Small intestine (tissue), 7 donors: ENCODE data around the gene IFRD2. TPM values are rescaled to one million over a fixed set of nuclear protein-coding genes. Genes with fewer than 3 reads are reported as not detected.

Experiments
- DNase-seq, 2 donors: peaks; one replicate each; pipeline versions ENCODE4 v3.0.0 to v3.0.0-alpha.2; 2013
- FAIRE-seq: peaks from 2 replicates; lab custom pipeline; 2012; peaks lifted over from hg19 to GRCh38; lab: Jason Lieb, UNC
- H3K27ac ChIP-seq, 3 donors: one replicate each; pipeline ENCODE4 v1.5.1; 2013; ENCODE audit warnings: low read length in 2 of 3, mild to moderate bottlenecking in 2 of 3, control low read depth in 1 of 3, inconsistent platforms in 1 of 3, low read depth in 1 of 3, moderate library complexity in 1 of 3
- H3K27me3 ChIP-seq, 3 donors: one replicate each; pipeline ENCODE4 v1.6.1; 2013; ENCODE audit warnings: low read length in 3 of 3, inconsistent platforms in 1 of 3; ENCODE audit not compliant: control insufficient read depth in 3 of 3, insufficient read depth in 3 of 3
- H3K36me3 ChIP-seq, 3 donors: one replicate each; pipeline ENCODE4 v1.6.1; 2013; ENCODE audit warnings: low read length in 3 of 3, inconsistent platforms in 1 of 3, low read depth in 1 of 3, mild to moderate bottlenecking in 1 of 3, moderate library complexity in 1 of 3; ENCODE audit not compliant: control insufficient read depth in 3 of 3, insufficient read depth in 2 of 3
- H3K4me1 ChIP-seq, 3 donors: one replicate each; pipeline ENCODE4 v1.6.1; 2013; ENCODE audit warnings: low read length in 2 of 3, inconsistent platforms in 1 of 3, low read depth in 1 of 3, mild to moderate bottlenecking in 1 of 3, moderate library complexity in 1 of 3; ENCODE audit not compliant: control insufficient read depth in 3 of 3, insufficient read depth in 2 of 3
- H3K4me3 ChIP-seq, 3 donors: one replicate each; pipeline ENCODE4 v1.5.1; 2013; ENCODE audit warnings: low read length in 3 of 3, control low read depth in 1 of 3, inconsistent platforms in 1 of 3, low read depth in 1 of 3, mild to moderate bottlenecking in 1 of 3, moderate library complexity in 1 of 3
- H3K9me3 ChIP-seq, 2 donors: one replicate each; pipeline ENCODE4 v1.6.1; 2013; ENCODE audit warnings: low read depth in 1 of 2, low read length in 1 of 2; ENCODE audit not compliant: control insufficient read depth in 2 of 2, insufficient read depth in 1 of 2
- WGBS, 3 donors: extraction: QIAGEN DNeasy Blood & Tissue Kit; methylation state at CpG; one replicate each; pipeline ENCODE4 v1.1.7; 2013; 5-methylcytosine and 5-hydroxymethylcytosine counted together
- polyA plus RNA-seq, 4 donors: library from polyadenylated mRNA; stranded (reverse) in 3 of 4; unstranded in 1 of 4; fragments of 200-250 nt in 3 of 4; fragments of 120-200 nt in 1 of 4; gene quantifications; one replicate each; pipeline versions ENCODE4 v1.2.1 to v1.2.3, GENCODE V29; 2013
- donor health status: healthy with polysubstance abuse.
- donor health status: control.
- donor health status: control.
- donor health status: Bipolar disorder and iron deficiency.
- donor health status: healthy.

The IFRD2 gene
- polyA plus RNA-seq, 4 donors, result 46.3 to 93.4 (median 71.0) TPM

DNA sequence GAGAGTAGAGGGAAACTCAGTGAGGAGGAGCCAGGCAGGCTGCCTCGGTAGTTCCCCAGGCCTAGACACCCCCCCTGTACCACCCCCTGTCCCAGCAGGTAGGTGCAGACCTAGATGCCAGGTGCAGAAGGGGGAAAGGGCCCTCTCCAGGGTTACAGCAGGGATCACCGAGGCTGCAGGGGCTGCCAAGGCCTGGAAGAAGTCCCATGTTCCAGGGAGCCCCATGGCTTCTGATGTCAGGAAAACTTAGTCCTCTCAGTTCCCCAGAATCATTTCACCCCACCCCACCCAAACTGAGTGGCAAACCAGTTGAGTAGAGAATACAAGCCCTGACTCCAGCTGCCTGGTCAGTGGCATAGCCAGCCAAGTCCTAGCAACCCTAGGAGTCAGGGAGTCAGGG is 30.7 kb downstream of the IFRD2 start:
- WGBS, 3 donors, result 48 to 77% (median 55%) methylated on average over 2 of the region's 2 CpGs
- H3K4me1 ChIP-seq, result peaks cover 4 to 54% (median 4%) of the 10 kb centered on the region in 3 donors

DNA sequence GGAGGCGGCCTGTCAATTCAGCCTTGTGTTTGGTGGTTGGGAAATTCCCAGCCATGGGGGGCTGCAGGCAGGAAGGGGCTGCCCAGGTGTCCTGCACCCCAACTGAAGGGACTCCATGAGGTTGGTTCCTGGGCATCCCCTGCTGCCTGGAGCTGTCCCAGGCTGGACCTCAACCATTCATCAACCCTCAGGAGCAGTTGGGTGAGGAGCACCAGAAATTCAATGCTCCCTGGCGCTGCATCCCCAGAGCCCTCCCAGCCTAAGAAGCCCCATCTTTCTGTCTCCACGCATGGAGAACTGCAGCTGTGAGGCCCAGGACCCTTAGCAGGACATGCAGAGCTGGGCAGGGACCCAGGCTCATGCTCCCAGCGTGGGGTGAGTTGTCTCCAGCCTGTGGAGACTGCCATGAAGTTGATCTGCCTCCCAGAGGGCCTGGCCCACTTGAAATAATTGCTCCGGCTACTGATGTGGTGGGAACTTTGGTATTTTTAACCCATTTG is 31.2 kb downstream of the IFRD2 start:
- FAIRE-seq, result no peak
- peaks cover 0 to 14% of the 10 kb centered on the region in 2 donors for H3K9me3 ChIP-seq
- no peaks in the 10 kb centered on the region for H3K27me3 ChIP-seq
- peak overlapping the region in 2 of 3 donors; percentile 89 to 92 for H3K27ac ChIP-seq
- 66 to 86% (median 85%) methylated on average over 5 of the region's 5 CpGs for WGBS, 3 donors
- peak overlapping the region in 1 of 3 donors; percentile 68 for H3K4me3 ChIP-seq
- DNase-seq, result no peak
- peaks cover 4 to 49% (median 4%) of the 10 kb centered on the region in 3 donors for H3K4me1 ChIP-seq
- H3K36me3 ChIP-seq, result peaks cover 4 to 54% (median 10%) of the 10 kb centered on the region in 3 donors

More for the DNA sequence above, 30.7 kb downstream of the IFRD2 start:
- H3K4me3 ChIP-seq, result no peak overlapping the region
- H3K27me3 ChIP-seq, result no peaks in the 10 kb centered on the region
- peaks cover 4 to 49% (median 7%) of the 10 kb centered on the region in 3 donors for H3K36me3 ChIP-seq
- peak overlapping the region in 2 of 3 donors; percentile 89 to 92 for H3K27ac ChIP-seq
- H3K9me3 ChIP-seq, result peaks cover 0 to 13% of the 10 kb centered on the region in 2 donors
- DNase-seq (no peak), FAIRE-seq (no peak)

DNA sequence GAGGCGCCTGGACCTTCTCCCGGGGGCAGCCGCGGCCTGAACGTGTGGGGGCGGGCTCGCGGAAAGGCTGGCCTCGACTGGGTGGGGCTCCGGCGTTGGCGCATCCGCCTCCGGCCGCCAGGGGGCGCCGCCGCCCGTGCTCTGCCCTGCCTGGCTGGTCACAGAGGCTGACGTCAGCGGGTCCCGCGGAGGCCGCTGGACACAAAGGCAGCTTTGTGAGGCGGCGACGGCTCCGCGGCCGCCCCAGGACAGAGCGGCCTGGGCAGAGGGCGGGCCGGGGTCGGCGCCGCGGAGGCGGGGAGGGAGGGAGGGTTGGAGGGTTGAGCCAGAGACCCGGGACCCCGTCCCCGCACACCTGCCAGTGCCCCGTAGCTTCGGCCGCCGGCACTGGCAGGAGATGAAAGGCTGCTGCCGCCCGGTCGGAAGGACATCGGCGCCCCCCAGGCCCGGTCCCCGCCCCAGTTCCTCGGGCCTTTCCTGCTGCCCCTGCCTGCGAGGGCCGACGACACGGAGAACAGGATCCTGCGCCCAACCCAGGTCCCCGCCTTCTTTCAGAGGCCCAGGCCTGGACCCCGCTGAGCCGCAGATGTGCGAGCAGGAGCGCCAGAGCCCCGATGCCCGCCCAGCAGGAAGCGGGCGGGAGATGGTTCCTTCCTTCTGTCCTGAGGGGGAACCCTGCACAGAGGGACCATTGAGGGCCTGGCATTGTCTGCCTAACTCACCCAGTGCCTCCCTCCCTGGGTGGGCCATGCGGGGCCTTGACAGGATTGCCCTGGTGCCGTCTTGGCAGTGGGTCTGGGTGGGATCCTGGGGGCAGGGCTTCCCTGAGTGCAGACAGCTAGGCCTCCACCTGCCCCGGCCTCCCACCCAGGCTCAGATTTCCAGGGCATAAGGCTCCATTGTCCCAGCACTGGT is 31.9 kb downstream of the IFRD2 start:
- 3 to 4% (median 4%) methylated on average over 37 to 70 of the region's 70 CpGs for WGBS, 3 donors
- peak; percentile 87 to 98 for DNase-seq
- peaks cover 4 to 42% (median 4%) of the 10 kb centered on the region in 3 donors for H3K4me1 ChIP-seq
- H3K9me3 ChIP-seq, result peaks cover 0 to 14% of the 10 kb centered on the region in 2 donors
- no peak for FAIRE-seq
- no peaks in the 10 kb centered on the region for H3K27me3 ChIP-seq
- peak overlapping the region; percentile 45 to 68 (median 51) for H3K4me3 ChIP-seq
- H3K27ac ChIP-seq, result peak overlapping the region; percentile 72 to 92 (median 89)
- peaks cover 4 to 60% (median 10%) of the 10 kb centered on the region in 3 donors for H3K36me3 ChIP-seq

DNA sequence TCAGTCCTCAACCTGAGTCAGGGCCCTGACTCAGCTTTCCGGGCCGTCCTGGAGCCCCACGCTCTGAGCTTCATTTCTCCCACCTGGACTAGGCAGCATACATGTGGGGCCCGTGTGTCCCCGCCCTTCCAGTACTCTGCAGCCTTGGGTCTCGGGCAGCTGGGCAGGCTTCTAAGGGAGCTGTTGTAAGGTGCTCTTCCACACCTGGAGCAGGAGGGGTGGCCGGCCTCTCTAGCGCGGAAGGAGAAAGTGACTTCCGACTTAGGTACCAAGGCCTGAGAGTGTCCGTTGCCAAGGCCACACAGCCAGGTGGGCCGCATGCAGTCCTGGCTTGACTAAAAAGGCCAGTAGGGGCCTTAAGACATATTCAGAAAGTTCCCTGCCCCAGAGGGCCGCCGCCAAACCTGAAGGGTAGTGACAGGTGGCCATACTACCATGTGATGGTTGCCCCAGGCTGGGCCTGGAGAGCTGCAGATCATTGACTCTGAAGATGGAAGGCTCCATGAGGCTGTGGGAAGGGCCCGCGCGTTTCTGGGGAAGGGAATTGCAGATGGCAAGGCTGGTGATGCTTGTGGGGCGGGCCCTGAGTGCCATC is 32.7 kb downstream of the IFRD2 start:
- H3K27me3 ChIP-seq, result no peaks in the 10 kb centered on the region
- WGBS, 3 donors, result 53 to 59% (median 57%) methylated on average over 18 of the region's 18 CpGs
- DNase-seq, result no peak
- peaks cover 0 to 35% (median 4%) of the 10 kb centered on the region in 3 donors for H3K4me1 ChIP-seq
- FAIRE-seq, result no peak
- peaks cover 0 to 14% of the 10 kb centered on the region in 2 donors for H3K9me3 ChIP-seq
- peak overlapping the region; percentile 17 to 68 (median 57) for H3K27ac ChIP-seq
- no peak overlapping the region for H3K4me3 ChIP-seq
- peaks cover 4 to 68% (median 10%) of the 10 kb centered on the region in 3 donors for H3K36me3 ChIP-seq

DNA sequence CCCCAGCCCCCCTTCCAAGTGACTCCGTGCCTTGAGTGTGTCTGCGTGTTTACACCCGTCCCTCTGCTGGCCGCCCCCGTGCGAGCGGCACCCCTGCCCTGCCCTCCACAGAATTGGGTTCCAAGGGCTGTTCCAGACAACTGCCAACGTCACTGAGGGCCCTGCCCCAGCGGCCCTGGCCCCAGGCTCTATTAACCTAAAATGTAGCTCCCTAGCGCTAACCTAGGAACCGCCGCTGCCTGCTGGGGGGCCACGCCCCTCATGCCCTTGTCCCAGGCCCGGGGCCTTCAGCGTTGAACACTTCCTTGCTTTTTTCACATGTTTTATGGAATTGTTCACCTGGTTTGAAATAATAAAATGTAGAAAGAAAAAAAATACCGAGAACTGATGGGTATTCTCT is 33.2 kb downstream of the IFRD2 start:
- H3K4me1 ChIP-seq, result peaks cover 0 to 29% (median 4%) of the 10 kb centered on the region in 3 donors
- FAIRE-seq (no peak), DNase-seq (no peak)
- peaks cover 4 to 74% (median 10%) of the 10 kb centered on the region in 3 donors for H3K36me3 ChIP-seq
- H3K4me3 ChIP-seq, result no peak overlapping the region
- WGBS, 3 donors, result 79 to 80% (median 79%) methylated on average over 16 of the region's 16 CpGs
- H3K9me3 ChIP-seq, result peaks cover 0 to 14% of the 10 kb centered on the region in 2 donors
- H3K27me3 ChIP-seq, result no peaks in the 10 kb centered on the region
- H3K27ac ChIP-seq, result peak overlapping the region in 2 of 3 donors; percentile 57 to 68

DNA sequence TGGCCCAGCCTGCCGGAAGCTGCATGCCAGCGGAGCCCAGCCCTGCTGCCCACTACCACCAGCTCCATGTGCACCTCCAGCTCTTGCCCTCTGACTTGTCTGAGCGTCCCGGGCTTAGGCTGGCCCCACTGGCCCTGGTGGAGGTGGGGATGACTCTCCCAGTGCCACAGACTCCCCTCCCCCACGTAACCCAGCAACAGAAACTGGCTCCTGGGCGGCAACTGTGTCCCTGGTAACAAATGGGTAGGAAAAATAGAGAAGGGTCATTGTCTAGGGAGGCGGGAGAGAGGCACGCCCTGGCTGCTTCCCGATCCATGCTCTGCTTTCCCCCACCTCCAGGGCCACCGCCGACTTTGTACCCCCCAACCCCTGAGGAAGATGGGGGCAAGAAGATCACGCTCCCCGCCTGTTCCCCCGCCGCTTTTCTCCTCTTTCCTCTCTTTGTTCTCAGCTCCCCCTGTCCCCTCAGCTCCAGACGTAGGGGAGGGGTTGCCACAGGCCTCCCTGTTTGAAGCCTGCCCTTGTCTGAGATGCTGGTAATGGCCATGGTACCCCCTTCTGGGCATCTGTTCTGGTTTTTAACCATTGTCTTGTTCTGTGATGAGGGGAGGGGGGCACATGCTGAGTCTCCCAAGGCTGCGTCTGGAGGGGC is 34.1 kb downstream of the IFRD2 start:
- Histone ChIP-seq H3K36me3 (peaks cover 4 to 81% (median 10%) of the 10 kb centered on the region in 3 donors), H3K4me1 (peaks cover 0 to 26% (median 4%) of the 10 kb centered on the region in 3 donors), H3K27me3 (no peaks in the 10 kb centered on the region), H3K4me3 (no peak overlapping the region), H3K27ac (peak overlapping the region in 1 of 3 donors; percentile 52), H3K9me3 (peaks cover 0 to 14% of the 10 kb centered on the region in 2 donors)
- FAIRE-seq (no peak), DNase-seq (no peak)
- WGBS, 3 donors, result 81 to 95% (median 86%) methylated on average over 12 to 17 of the region's 17 CpGs

DNA sequence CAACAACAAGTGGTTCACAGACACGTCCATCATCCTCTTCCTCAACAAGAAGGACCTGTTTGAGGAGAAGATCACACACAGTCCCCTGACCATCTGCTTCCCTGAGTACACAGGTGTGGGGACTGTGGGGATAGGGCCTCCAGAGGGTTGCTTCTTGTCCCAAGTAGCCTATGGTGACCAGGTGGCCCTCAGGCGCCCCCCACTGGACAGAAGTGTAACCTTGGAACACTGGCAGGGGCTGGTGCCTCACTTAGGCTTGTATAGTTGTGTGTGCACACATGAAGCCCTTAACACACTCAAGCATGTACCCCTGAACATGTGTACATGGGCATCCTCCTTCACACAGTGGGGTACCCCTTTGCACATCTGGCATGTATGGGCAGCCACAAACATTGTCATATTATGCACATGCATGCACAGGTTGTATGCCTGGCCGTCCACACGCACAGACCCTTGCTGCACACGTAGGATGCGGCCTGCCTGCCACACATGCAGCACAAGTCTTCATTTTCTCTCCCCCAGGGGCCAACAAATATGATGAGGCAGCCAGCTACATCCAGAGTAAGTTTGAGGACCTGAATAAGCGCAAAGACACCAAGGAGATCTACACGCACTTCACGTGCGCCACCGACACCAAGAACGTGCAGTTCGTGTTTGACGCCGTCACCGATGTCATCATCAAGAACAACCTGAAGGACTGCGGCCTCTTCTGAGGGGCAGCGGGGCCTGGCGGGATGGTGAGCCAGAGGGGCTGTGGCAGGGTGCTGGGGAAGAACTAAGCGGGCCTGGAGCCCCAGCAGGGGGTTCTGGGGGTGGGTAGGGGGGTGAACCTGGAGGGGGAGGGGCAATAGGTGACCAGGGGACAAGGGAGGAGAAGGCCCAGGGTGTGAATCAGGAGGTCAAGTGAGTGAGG is 35.0 kb downstream of the IFRD2 start:
- 90 to 93% (median 90%) methylated on average over 20 of the region's 20 CpGs for whole genome bisulfite sequencing, 3 donors
- DNase-seq (peak in 1 of 2 donors; percentile 61), FAIRE-seq (no peak)
- peaks cover 8 to 85% (median 10%) of the 10 kb centered on the region in 3 donors for H3K36me3 ChIP-seq
- no peak overlapping the region for H3K27ac ChIP-seq
- H3K27me3 ChIP-seq, result no peaks in the 10 kb centered on the region
- H3K4me3 ChIP-seq, result no peak overlapping the region
- peaks cover 0 to 14% of the 10 kb centered on the region in 2 donors for H3K9me3 ChIP-seq
- peaks cover 0 to 26% (median 4%) of the 10 kb centered on the region in 3 donors for H3K4me1 ChIP-seq
